ENCODE data around the gene GALNT5. TPM values are rescaled to one million over a fixed set of nuclear protein-coding genes. Genes with fewer than 3 reads are reported as not detected.

The GALNT5 gene
- polyA plus RNA-seq, 3 donors: not detected

- no peaks in the 10 kb centered on the region for H3K27me3 ChIP-seq (ENCODE audit: control insufficient read depth in 2 of 2, insufficient read depth in 2 of 2, low read length in 2 of 2)
- H4K20me1 ChIP-seq (ENCODE audit: insufficient read depth, low read length): no peaks in the 10 kb centered on the region
- Mint-ChIP-seq H3K36me3 (peaks cover 0 to 2% of the 10 kb centered on the region in 2 donors), H3K4me3 (no peak overlapping the region), H3K4me1 (peaks cover 7% of the 10 kb centered on the region), H3K27ac (no peak overlapping the region), H3K27me3 (ENCODE audit: low read depth in 3 of 3) (peaks cover 0 to 1% (median 0%) of the 10 kb centered on the region in 3 donors), H3K9me3 (no peaks in the 10 kb centered on the region)
- H3K9ac ChIP-seq (ENCODE audit: insufficient read depth, low read length, poor library complexity, severe bottlenecking): no peak overlapping the region
- no peak overlapping the region for H3K27ac ChIP-seq (ENCODE audit: low read depth in 1 of 2, low read length in 2 of 2)
- no peak for DNase-seq
- no peaks in the 10 kb centered on the region for H3K36me3 ChIP-seq (replicated peaks in 1 of 2; ENCODE audit: control insufficient read depth in 1 of 2, insufficient read depth in 2 of 2, low read length in 2 of 2)
- no peak overlapping the region for H3K4me3 ChIP-seq (replicated peaks in 1 of 3; ENCODE audit: low read depth in 2 of 3, low read length in 3 of 3)
- TF ChIP-seq CTCF (IDR thresholded peaks at IDR 0.05): no peak
- H3K79me2 ChIP-seq (ENCODE audit: insufficient read depth, low read length): no peaks in the 10 kb centered on the region
- intact Hi-C loops (cut with micrococcal nuclease): loop anchor here in 1 of 2 donors (10.0 kb wide), 2 partner anchors 114 to 174 kb away; no protein-coding TSS in a partner anchor
- H3K4me2 ChIP-seq (replicated peaks; ENCODE audit: extremely low read depth, low read length, poor library complexity, severe bottlenecking): no peak overlapping the region
- peaks cover 8 to 9% of the 10 kb centered on the region in 2 donors for H3K4me1 ChIP-seq (ENCODE audit: control insufficient read depth in 1 of 2, insufficient read depth in 2 of 2, low read length in 2 of 2)
- no peaks in the 10 kb centered on the region for H3K9me3 ChIP-seq (replicated peaks in 1 of 2; ENCODE audit: control insufficient read depth in 1 of 2, insufficient read depth in 1 of 2, low read length in 2 of 2)
- H2AFZ ChIP-seq (ENCODE audit: insufficient read depth, low read depth, low read length, poor library complexity, severe bottlenecking): no peak overlapping the region
Measured at GRCh38 chr2:157320409-157320808, 62.9 kb downstream of the GALNT5 start.

GRCh38 chr2:157321466-157321865, 64.0 kb downstream of the GALNT5 start:
- Histone ChIP-seq H3K4me2 (replicated peaks; ENCODE audit: extremely low read depth, low read length, poor library complexity, severe bottlenecking) (no peak overlapping the region), H3K4me3 (replicated peaks in 1 of 3; ENCODE audit: low read depth in 2 of 3, low read length in 3 of 3) (no peak overlapping the region), H2AFZ (ENCODE audit: insufficient read depth, low read depth, low read length, poor library complexity, severe bottlenecking) (no peak overlapping the region), H3K79me2 (ENCODE audit: insufficient read depth, low read length) (no peaks in the 10 kb centered on the region), H3K36me3 (replicated peaks in 1 of 2; ENCODE audit: control insufficient read depth in 1 of 2, insufficient read depth in 2 of 2, low read length in 2 of 2) (no peaks in the 10 kb centered on the region), H3K4me1 (ENCODE audit: control insufficient read depth in 1 of 2, insufficient read depth in 2 of 2, low read length in 2 of 2) (peaks cover 8 to 9% of the 10 kb centered on the region in 2 donors), H3K27me3 (ENCODE audit: control insufficient read depth in 2 of 2, insufficient read depth in 2 of 2, low read length in 2 of 2) (no peaks in the 10 kb centered on the region), H4K20me1 (ENCODE audit: insufficient read depth, low read length) (no peaks in the 10 kb centered on the region), H3K9ac (ENCODE audit: insufficient read depth, low read length, poor library complexity, severe bottlenecking) (no peak overlapping the region), H3K27ac (ENCODE audit: low read depth in 1 of 2, low read length in 2 of 2) (no peak overlapping the region), H3K9me3 (replicated peaks in 1 of 2; ENCODE audit: control insufficient read depth in 1 of 2, insufficient read depth in 1 of 2, low read length in 2 of 2) (no peaks in the 10 kb centered on the region)
- Mint-ChIP-seq H3K27ac (no peak overlapping the region), H3K27me3 (ENCODE audit: low read depth in 3 of 3) (peaks cover 0 to 2% (median 0%) of the 10 kb centered on the region in 3 donors), H3K9me3 (no peaks in the 10 kb centered on the region), H3K4me3 (no peak overlapping the region), H3K36me3 (peaks cover 0 to 2% of the 10 kb centered on the region in 2 donors), H3K4me1 (peaks cover 7% of the 10 kb centered on the region)
- intact Hi-C loops (cut with micrococcal nuclease): loop anchor here in 1 of 2 donors (10.0 kb wide), 2 partner anchors 113 to 173 kb away; no protein-coding TSS in a partner anchor
- peak in 2 of 3 donors; percentile 27 to 51 for DNase-seq
- no peak for TF ChIP-seq CTCF (IDR thresholded peaks at IDR 0.05)
- WGBS (ENCODE audit: insufficient coverage): 60% methylated on average over 2 of the region's 2 CpGs
